AG09309 (cell line): Measurements from ENCODE around the gene JAK2.
A peak's percentile ranks its signal among the peaks of the same experiment; 100 is the strongest.

Experiments
- DNase-seq: peaks from one replicate; pipeline ENCODE4 v3.0.0-alpha.2; 2010; ENCODE audit warnings: low read depth
- H3K4me3 ChIP-seq: 2 replicates; pipeline ENCODE4 v1.5.1; 2011; ENCODE audit warnings: mild to moderate bottlenecking, low read depth, low read length, moderate library complexity; ENCODE audit not compliant: control insufficient read depth
- TF ChIP-seq, protein P1 (sequence below): IDR thresholded peaks from 2 replicates; pipeline ENCODE4 v1.5.1; 2011; ENCODE audit warnings: mild to moderate bottlenecking, low read depth, low read length, inconsistent platforms; ENCODE audit not compliant: insufficient read depth, control insufficient read depth; ENCODE audit errors: missing control alignments

JAK2 gene

DNA sequence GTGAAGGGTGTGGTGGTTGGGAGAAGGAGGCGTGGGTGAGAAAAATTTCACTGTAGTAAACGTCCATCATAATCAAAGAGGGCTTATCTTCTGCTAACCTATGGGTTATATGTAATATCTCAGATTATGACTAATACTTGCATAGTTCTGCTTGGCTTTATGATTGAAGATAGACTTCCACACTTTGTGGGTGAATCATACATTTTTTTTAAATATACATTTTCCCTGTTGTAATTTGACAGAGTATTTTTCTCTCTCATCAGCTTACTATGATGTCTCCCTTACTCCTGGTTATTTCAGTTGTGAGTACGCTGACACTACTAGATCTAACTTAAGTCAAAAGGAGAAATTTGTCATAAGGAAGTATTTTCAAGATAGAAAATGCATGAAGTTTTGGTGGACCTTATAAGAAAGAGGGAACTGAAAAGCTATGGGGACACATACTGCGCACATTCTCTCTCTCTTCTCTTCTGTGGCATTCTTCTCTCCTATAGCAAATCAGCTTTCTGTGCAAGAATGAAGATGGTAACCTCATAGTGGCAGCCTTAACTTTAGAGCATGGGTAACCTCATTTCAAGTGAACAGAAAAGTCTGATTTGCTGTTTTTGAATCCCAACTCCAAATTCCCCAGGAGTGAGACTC, 4.9 kb upstream of the JAK2 start:
- H3K4me3 ChIP-seq: no peak overlapping the region
- DNase-seq: no peak
- TF ChIP-seq, protein P1, sequence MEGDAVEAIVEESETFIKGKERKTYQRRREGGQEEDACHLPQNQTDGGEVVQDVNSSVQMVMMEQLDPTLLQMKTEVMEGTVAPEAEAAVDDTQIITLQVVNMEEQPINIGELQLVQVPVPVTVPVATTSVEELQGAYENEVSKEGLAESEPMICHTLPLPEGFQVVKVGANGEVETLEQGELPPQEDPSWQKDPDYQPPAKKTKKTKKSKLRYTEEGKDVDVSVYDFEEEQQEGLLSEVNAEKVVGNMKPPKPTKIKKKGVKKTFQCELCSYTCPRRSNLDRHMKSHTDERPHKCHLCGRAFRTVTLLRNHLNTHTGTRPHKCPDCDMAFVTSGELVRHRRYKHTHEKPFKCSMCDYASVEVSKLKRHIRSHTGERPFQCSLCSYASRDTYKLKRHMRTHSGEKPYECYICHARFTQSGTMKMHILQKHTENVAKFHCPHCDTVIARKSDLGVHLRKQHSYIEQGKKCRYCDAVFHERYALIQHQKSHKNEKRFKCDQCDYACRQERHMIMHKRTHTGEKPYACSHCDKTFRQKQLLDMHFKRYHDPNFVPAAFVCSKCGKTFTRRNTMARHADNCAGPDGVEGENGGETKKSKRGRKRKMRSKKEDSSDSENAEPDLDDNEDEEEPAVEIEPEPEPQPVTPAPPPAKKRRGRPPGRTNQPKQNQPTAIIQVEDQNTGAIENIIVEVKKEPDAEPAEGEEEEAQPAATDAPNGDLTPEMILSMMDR: no peak

DNA sequence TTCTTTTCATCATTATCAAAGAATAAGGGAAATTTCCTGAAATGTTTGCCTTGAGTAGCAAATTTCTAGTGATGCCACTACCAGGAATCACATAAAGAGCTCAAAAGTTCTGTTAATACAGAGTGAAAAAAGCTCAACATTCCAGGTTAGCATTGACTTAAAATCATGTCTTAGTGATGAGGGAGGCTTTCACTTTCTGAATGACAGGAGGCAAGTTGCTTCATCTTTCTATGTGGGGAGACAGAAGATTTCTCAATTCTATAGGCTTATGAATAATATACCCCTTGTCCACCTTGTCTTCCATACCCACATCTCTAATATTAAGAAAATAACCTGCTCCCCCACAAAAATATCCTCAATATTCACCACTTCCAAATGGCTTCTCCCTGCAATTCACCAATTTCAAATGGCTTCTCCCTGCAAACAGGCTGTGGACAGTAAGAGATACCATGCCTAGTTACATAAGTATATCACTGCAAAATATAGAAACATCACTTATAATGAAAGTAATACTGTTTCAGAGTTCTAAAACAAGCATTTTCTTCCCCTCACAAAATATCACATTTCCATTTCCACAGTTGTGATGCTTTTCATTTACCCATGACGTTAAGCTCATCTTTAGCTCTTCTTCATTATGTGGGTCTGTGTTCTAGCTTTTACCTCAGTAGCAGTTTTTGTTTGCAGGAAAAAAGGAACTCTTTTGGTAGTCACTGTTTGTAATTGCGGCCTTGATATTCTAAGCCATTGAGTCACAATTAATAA, 2.2 kb upstream of the JAK2 start:
- TF ChIP-seq, protein P1: no peak
- no peak overlapping the region for H3K4me3 ChIP-seq
- DNase-seq: no peak

DNA sequence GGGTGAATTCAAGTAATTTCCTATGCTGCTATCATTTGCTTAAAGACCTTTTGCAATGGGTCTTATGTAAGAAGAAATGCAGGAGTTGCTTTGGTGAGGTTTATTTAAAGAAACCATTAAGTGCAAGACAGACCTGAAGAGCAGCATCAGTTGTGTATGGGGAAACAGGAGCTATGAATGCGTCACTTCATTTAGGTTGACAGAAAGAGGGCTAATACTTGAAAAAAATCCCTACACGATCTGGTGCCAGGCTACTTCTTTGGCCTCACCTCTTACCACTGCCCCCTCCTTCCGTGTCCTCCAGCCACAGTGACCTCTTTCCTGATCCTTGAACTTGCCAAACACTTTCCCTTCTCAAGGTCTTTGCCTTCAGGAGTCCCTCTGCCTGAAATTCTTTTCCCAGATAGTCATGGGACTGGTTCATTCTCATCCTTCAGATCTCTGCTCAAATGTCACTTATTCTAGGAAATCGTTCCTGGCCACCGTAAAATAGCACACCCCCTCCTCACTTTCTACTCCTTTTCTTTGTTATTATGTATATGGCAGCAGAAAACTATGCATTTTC, 1.4 kb upstream of the JAK2 start:
- DNase-seq: no peak
- H3K4me3 ChIP-seq: peak overlapping the region; percentile 76; the same call in 1 of the 2 replicates
- TF ChIP-seq, protein P1: no peak

DNA sequence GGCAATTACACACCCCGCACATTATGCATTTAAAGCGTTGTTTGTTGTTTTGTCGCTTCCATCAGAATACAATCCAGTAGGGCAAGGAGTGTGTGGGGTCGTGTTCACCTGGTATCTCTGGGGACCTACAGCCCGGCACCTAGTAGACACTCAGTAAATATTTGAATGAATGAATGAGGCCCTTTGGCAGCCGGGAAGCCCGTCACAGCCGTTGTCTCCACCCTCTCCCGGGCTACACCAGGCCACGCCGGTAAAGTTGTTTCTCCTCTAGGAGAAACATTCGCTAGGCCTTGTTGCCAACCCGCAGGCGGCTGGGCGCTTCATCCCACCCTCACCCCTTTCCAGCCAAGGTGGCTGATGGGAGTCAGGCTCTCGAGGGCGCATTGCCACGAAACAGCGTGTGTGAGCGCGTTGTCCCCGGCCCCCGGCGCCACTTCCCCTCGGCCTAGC, 876 bp upstream of the JAK2 start:
- no peak for DNase-seq
- TF ChIP-seq, protein P1: no peak
- H3K4me3 ChIP-seq: peak overlapping the region; percentile 76

DNA sequence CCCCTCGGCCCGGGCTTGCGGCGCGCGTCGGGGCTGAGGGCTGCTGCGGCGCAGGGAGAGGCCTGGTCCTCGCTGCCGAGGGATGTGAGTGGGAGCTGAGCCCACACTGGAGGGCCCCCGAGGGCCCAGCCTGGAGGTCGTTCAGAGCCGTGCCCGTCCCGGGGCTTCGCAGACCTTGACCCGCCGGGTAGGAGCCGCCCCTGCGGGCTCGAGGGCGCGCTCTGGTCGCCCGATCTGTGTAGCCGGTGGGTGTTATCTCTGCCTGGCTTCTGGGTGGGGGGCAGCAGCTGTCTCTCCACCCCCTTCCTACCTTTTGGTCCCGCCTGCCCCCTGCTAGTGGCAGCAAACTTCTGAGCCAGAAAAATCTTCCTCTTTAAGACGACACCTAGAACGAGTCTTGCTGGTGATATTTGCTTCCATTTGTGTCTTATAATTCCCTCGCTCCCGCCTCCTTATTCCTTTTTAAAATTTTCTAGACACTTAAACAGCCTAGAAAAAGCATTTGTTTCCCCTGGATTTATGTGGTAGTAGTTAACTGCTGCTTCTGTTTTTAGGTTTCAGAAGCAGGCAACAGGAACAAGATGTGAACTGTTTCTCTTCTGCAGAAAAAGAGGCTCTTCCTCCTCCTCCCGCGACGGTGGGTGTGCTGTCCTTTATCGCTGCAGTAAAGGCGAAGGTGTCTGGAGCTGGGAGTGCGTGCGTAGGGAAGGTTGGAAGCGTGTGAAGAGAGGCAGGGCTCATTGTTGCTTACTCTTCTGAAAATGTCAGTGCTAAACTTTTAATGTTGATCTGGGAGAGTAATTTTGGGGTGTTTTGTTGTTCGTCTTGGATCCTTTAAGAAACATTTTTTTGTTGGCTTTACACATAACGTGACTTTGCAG, 554 bp downstream of the JAK2 start:
- peak overlapping the region; percentile 76 for H3K4me3 ChIP-seq
- TF ChIP-seq, protein P1: no peak
- no peak for DNase-seq

DNA sequence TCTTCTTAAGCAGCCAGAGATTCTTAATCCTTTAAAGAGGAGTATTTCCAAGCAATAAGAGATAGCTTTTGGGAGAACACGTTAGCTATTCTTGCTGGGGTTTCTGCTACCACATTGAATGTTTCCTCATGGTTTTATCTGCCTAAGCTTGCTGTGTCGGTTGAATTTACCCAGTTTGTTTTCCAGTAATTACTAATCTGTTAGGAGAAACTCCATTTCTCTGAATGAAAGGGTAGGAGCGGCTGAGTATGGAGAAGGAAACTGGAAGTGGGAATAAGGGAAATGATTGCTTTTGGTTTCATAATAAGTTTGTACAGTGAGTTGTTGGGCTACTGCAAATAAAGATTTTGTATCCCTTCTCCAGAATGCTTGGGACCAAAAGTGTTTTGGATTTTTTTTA, 1.2 kb downstream of the JAK2 start:
- TF ChIP-seq, protein P1: no peak
- no peak for DNase-seq
- peak overlapping the region; percentile 76 for H3K4me3 ChIP-seq
